ENCODE results near the gene SPACA5B.
"Not testable (repeated sequence)": the region's sequence is repeated elsewhere in the genome, so short reads cannot be mapped to it uniquely, and the experiment has no call there.

Gene SPACA5B

DNA sequence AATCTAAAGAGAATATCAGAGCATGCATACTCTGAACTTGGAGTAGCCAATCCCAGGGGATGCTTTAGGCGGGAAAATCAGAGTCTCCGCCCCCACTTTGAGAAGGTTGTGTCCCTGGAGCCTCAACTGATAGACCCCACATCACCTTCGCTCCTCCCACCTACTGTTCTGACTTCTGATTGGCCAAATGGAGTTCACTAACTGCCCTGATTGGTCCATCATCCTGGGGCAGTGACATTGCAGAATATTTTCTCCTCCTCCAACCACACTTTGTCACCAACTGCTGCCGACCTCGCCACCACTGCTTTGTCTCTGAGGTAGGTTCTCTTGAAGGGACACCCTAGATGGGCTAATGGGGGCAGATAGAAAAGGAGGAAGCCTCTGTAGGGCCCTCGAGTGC is 22.7 kb upstream of the SPACA5B start:
- no peak for DNase-seq (ENCODE audit: extremely low read depth, low read depth)
- TF ChIP-seq, protein P1, sequence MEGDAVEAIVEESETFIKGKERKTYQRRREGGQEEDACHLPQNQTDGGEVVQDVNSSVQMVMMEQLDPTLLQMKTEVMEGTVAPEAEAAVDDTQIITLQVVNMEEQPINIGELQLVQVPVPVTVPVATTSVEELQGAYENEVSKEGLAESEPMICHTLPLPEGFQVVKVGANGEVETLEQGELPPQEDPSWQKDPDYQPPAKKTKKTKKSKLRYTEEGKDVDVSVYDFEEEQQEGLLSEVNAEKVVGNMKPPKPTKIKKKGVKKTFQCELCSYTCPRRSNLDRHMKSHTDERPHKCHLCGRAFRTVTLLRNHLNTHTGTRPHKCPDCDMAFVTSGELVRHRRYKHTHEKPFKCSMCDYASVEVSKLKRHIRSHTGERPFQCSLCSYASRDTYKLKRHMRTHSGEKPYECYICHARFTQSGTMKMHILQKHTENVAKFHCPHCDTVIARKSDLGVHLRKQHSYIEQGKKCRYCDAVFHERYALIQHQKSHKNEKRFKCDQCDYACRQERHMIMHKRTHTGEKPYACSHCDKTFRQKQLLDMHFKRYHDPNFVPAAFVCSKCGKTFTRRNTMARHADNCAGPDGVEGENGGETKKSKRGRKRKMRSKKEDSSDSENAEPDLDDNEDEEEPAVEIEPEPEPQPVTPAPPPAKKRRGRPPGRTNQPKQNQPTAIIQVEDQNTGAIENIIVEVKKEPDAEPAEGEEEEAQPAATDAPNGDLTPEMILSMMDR (IDR thresholded peaks at IDR 0.05; ENCODE audit: low read depth, low read length) = no peak

GRCh38 chrX:48125286-48125685 is 5.1 kb upstream of the SPACA5B start:
- not testable (repeated sequence) for DNase-seq (ENCODE audit: extremely low read depth, low read depth)

DNA sequence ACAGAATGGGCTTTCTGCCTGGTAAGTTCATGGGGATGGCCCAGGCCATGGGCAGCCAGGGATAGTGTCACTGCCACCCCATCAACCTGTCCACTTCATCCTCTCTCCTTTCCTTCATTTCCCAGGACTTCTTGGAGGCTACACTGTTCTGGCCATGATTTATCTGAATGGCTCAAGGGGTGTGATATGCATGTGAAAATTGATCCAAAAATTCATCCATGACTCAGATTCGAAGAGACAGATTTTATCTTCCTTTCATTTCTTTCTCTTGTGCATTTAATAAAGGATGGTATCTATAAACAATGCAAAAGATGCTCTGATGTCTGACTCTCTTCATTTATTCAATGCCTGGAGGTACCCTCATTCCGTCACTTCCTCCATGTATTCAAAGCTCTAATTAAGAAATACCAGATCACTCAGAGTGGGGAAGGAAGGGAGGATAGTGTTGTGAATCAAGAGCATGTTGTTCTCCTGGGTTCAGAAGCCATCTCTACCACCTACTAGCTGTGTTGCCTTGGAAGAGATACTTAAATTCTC is 1.9 kb downstream of the SPACA5B start:
- DNase-seq (ENCODE audit: extremely low read depth, low read depth) = not testable (repeated sequence)

GRCh38 chrX:48139076-48139475 is 8.7 kb downstream of the SPACA5B start:
- not testable (repeated sequence) for DNase-seq (ENCODE audit: extremely low read depth, low read depth)

DNA sequence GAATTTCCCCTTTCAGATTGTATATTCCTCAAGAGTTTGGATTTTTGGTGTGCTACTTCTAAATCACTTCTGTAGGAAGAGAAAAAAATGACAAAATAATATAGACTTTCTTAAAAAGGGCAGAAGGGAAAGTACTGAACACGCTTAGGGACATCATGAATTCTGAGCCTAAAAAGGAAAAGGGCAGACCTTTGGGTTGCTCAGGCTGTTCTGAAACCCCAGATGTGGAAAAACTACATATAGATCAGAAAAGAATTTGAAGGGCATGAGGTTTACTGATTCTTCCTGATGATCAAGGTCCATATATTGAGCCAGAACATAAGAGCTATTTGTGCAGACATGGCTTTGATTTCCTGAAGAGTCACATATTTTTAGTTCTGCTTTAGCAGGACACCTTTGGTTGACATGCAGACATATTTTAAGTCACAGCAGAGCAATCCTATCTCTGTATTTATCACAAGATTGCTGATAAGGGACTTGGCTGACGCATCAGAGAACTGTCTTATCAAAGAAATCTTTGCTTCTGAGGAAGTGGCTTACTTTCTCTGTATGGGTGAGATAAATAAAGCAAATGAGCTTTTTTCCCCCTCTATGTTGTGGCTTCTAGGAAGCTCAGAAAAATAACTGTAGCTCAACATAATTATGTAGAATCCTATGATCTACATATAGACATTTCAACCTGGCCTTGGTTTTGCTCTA is 11.5 kb downstream of the SPACA5B start:
- DNase-seq (ENCODE audit: extremely low read depth, low read depth) = not testable (repeated sequence)

DNA sequence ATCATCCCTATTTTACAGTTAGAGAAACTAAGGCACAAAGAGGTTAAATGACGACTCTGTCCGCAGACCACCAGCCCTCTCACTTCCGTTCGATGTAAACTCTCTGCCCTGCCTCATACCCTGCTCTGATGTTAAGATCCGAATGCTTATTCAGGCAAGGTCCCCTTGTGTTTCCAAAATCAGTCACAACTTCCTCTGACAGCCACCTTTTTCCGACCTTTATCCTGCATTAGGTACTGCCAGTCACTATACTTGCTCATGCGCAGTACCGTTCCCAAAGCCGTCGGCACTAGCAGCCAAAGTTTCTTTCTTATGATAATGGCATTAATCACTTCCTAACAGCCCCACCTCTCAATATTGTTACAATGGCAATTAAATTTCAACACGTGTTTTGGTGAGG is 12.3 kb downstream of the SPACA5B start:
- DNase-seq (ENCODE audit: extremely low read depth, low read depth) = not testable (repeated sequence)

- no peak for DNase-seq (ENCODE audit: extremely low read depth, low read depth)
- TF ChIP-seq, protein P1 (IDR thresholded peaks at IDR 0.05; ENCODE audit: low read depth, low read length) = no peak
Observed at GRCh38 chrX:48153769-48154168, 23.3 kb downstream of the SPACA5B start.

DNA sequence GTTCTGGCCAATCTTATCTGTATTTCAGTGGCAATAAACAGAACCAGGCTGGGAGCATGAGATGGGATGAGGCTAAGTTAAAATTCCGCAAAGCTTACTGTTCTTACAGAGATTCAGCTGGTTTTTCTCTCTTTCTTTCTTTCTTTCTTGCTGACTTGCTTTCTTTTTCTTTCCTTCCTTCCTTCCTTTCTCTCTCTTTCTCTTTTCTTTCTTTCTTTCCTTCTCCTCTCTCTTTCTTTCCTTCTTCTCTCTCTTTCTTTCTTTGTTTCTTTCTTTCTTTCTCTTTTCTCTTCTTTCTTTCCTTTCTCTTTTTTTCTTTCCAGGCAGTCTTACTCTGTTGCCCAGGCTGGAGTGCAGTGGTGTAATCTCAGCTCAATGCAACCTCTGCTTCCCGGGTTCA is 24.4 kb downstream of the SPACA5B start:
- DNase-seq (ENCODE audit: extremely low read depth, low read depth) = no peak

GRCh38 chrX:48156014-48156413 is 25.6 kb downstream of the SPACA5B start:
- no peak for DNase-seq (ENCODE audit: extremely low read depth, low read depth)
- TF ChIP-seq, protein P1 (IDR thresholded peaks at IDR 0.05; ENCODE audit: low read depth, low read length) = no peak

More for the DNA sequence above, 24.4 kb downstream of the SPACA5B start:
- TF ChIP-seq, protein P1 (IDR thresholded peaks at IDR 0.05; ENCODE audit: low read depth, low read length) = no peak

GRCh38 chrX:48165241-48165640 is 34.8 kb downstream of the SPACA5B start:
- TF ChIP-seq, protein P1 (IDR thresholded peaks at IDR 0.05; ENCODE audit: low read depth, low read length) = no peak
- DNase-seq (ENCODE audit: extremely low read depth, low read depth) = no peak

DNA sequence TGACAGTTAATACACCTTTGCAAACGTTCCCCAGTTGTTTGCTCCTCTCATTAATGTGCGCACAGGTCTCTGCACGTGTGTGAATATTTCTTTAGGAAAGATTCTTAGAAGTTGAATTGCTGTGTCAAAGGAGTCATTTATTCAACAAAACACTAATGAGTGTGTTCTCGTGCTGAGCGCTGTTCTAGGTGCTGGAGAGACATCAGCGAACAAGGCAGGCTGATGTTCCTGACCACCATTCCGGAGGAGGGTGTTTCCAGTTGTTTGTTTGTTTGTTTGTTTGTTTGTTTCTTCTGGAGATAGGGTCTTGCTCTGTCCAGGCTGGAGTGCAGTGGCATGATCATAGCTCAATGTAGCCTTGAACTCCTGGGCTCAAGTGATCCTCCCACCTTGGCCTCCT is 35.9 kb downstream of the SPACA5B start:
- not testable (repeated sequence) for DNase-seq (ENCODE audit: extremely low read depth, low read depth)

Measured in AG09319 (cell line).